Mononuclear cell (primary cell): ENCODE results near the gene CBARP. TPM values are rescaled to one million over a fixed set of nuclear protein-coding genes. Genes with fewer than 3 reads are reported as not detected.
A peak's percentile ranks its signal among the peaks of the same experiment; 100 is the strongest.

ENCODE experiments used
- H3K27me3 ChIP-seq: 2 replicates; pipeline ENCODE4 v1.6.0; 2011; ENCODE audit warnings: low read length, control low read depth; ENCODE audit not compliant: insufficient read depth
- H3K4me1 ChIP-seq: 2 replicates; pipeline ENCODE4 v1.5.1; 2011; ENCODE audit warnings: mild to moderate bottlenecking, low read length, control low read depth; ENCODE audit not compliant: insufficient read depth
- H3K4me3 ChIP-seq: 2 replicates; pipeline ENCODE4 v1.5.1; 2011; ENCODE audit warnings: mild to moderate bottlenecking, low read length, moderate library complexity
- H3K9me3 ChIP-seq: 2 replicates; pipeline ENCODE4 v1.5.1; 2011; ENCODE audit warnings: low read depth, mild to moderate bottlenecking, control low read depth, low read length
- total RNA-seq: library from RNA; depleted of rRNA; stranded (reverse); fragments of >200 nt; gene quantifications from one replicate; pipeline ENCODE4 v1.2.3, GENCODE V29; 2012

Gene CBARP
- total RNA-seq, 1 donor: not detected

DNA sequence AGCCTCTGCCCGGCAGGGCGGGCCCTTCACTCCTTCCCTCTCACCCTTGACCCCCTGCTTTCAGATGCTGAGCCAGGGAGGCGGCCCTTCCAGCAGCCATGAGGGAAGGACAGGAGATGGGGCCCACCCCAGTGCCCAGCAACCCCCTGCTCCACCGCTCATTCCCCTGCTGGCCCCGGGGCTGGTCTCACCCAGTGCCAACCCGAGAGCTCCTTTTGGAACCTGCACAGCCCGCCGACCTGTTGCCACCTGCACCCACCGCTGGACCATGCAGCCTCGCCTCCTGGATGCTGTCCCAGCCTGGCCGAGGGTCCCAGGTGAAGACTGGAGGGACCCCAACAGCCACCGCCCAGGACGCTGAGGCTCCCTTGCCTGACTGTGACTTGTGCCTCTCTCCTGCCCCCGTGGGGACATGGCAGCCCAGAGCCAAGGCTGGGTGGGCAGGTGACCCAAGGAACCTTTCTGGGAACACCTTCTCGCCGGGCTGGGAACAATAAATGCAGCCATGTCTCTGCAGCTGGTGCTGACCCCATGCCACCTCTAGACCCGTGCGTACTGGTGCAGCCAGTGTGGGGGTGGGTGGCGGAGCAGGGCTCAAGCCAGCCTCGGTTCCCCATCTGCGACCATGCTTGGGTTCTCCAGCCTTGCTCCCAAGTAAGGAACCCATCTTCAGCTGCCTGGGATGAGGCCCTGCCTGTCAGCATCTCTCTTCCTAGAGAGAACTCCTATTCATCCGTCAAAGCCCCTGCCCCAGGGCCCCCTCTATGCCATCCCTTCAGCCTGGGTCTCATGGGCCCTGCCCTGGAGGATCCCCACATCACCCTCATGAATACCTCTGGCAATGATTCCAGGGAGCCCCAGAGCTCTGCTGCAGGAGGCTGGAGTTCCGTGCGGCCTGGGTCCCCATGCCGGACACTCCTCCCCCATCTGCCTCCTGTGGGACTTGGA is 41.2 kb upstream of the CBARP start:
- H3K9me3 ChIP-seq: no peaks in the 10 kb centered on the region
- H3K4me3 ChIP-seq: no peak overlapping the region
- peaks cover 27% of the 10 kb centered on the region for H3K4me1 ChIP-seq
- H3K27me3 ChIP-seq: peaks cover under 1% of the 10 kb centered on the region

DNA sequence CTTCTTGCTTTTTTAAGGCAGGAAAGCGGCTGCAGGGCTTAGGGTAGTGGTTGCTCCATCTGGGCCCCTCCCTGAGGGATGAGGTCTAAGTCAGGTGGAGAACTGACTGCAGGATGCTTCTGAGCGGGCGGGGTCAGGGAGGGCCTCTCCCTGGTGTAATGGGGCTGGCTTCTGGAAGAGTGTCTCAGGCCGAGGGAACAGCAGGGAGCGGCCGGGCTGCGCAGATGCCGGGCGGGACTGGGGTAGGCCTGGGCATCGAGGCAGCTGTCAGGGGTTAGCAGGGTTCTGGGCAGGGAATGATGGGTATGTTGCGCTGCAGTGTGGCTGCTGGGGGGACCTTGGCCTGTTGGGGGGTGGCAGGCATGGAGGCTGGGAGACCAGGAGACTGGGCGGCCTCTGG is 40.3 kb upstream of the CBARP start:
- no peak overlapping the region for H3K4me3 ChIP-seq
- no peaks in the 10 kb centered on the region for H3K9me3 ChIP-seq
- H3K27me3 ChIP-seq: no peaks in the 10 kb centered on the region
- H3K4me1 ChIP-seq: peaks cover 37% of the 10 kb centered on the region

DNA sequence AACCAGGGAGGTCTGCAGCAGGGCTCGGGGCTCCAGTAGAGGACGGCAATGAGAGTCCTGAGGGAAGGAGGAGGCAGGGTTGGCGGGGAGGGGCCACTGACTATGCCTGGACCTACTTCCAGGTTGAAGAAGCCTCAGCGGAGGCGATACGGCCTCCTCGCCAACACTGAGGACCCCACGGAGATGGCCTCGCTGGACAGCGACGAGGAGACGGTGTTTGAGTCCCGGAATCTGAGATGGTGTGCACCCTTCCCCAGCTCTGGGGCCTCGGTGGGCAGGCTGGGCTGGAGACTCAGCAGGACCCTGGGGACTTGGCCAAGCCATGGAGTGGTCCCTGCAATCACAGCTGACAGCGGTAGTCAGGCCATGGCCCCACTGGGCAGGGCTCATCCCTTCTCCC is 39.3 kb upstream of the CBARP start:
- Histone ChIP-seq H3K27me3 (no peaks in the 10 kb centered on the region), H3K9me3 (no peaks in the 10 kb centered on the region), H3K4me3 (no peak overlapping the region), H3K4me1 (peaks cover 47% of the 10 kb centered on the region)

DNA sequence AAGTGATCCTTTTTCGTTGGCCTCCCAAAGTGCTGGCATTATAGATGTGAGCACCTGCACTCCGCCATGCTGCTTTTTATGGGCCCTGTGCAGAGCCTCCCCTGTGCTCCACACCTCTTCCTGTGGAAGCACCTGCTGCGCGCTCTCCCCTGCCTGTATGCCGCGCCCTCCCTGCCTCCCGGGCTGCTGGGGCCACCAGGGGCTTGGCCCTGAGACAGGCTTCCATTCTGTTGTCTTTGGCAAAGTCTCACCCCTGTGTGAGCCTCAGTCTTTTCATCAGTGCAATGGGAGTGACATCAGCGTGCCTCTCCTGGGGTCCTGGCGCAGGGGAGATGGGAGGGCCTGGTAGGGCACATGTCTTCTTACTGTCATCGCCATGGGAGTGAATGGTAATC is 38.8 kb upstream of the CBARP start:
- peak overlapping the region; percentile 61 for H3K4me3 ChIP-seq
- no peaks in the 10 kb centered on the region for H3K27me3 ChIP-seq
- H3K4me1 ChIP-seq: peaks cover 51% of the 10 kb centered on the region
- H3K9me3 ChIP-seq: no peaks in the 10 kb centered on the region

DNA sequence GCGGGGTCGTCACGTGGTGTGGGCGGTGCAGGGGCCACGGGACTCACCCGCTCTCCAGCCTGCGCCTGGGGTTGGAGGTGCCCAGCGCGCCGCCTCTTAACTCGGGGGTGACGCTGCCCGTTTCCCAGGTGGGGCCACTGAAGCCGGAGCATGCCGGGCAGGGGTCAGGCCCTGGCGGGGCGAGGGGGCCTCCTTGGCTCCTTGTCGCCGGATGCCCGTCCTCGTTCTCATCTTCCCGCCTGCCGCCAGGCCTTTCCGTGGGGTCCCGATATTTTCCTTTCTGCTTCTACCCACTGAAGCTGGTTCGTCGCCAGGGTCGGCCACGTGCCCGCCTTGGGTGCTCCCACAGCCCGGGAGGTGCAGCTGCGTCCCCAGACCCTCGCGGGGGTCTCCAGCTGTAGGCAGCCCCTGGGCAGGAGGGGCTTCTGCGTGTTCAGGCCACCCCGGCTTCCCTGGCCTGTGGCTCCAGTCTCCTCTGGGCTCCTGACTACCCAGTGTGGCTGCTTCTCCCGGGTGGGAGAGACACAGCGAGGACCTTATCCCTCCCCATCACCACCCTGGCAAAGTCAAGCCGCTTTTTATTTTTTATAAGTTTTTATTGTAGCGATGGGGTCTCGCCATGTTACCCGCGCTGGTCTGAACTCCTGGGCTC is 38.3 kb upstream of the CBARP start:
- peaks cover 56% of the 10 kb centered on the region for H3K4me1 ChIP-seq
- peak overlapping the region; percentile 61 for H3K4me3 ChIP-seq
- no peaks in the 10 kb centered on the region for H3K27me3 ChIP-seq
- H3K9me3 ChIP-seq: no peaks in the 10 kb centered on the region

DNA sequence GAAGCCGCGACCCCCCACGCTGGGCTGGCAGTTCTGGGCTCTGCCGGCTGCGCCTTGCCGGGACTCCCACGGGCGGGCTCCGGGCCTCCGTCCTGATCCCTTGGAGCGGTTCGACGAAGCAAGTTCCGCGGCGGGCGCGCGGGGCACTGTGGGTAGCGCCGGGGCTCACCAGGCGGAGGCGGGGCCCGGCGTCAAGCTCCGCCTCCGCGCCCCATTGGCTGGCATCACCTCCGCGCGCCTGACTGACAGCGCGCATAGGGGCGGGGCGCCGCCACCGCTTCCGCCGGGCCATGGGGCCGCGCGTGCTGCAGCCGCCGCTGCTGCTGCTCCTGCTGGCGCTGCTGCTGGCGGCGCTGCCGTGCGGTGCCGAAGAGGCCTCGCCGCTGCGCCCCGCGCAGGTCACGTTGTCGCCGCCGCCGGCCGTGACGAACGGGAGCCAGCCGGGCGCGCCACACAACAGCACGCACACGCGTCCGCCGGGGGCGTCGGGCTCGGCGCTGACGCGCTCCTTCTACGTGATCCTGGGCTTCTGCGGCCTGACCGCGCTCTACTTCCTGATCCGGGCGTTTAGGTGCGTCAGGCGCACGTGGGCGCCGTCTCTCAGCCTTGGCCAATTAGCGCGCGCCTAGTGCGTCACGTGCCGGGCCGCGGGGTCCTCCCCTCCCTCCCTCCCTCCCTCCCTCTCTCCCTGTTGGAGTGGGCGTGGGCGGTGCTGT is 37.6 kb upstream of the CBARP start, which contains the start of gene FAM174C:
Gene FAM174C, plus strand, starts transcription at position 271 of the 716 bp plus-strand sequence. Its CDS starts 20 bp downstream, at position 291.
- H3K9me3 ChIP-seq: no peaks in the 10 kb centered on the region
- H3K27me3 ChIP-seq: no peaks in the 10 kb centered on the region
- peak within 1 kb of the TSS; percentile 61 for H3K4me3 ChIP-seq
- peaks cover 63% of the 10 kb centered on the region for H3K4me1 ChIP-seq

DNA sequence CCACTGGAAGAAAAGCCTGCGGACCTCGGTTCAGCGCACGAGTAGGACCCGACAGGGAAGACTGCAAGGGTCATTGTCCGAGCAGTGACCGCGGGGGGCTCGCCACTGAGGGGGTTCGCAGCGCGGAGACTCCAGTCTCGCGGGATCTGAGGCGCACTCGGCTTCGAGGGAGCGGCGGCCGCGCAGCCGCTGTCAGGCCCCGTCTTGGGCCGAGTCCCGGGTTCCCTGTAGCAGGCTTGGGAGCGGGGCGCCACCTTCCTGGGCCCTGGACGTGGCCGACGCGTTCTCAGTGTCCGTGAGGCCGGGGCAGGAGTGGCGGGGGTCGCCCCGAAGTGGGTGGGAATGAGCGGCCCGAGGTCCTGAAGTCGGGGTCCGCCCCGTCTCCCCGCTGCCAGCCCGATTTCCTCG is 37.1 kb upstream of the CBARP start:
- peak overlapping the region; percentile 61 for H3K4me3 ChIP-seq
- H3K9me3 ChIP-seq: no peaks in the 10 kb centered on the region
- H3K27me3 ChIP-seq: no peaks in the 10 kb centered on the region
- H3K4me1 ChIP-seq: peaks cover 69% of the 10 kb centered on the region

DNA sequence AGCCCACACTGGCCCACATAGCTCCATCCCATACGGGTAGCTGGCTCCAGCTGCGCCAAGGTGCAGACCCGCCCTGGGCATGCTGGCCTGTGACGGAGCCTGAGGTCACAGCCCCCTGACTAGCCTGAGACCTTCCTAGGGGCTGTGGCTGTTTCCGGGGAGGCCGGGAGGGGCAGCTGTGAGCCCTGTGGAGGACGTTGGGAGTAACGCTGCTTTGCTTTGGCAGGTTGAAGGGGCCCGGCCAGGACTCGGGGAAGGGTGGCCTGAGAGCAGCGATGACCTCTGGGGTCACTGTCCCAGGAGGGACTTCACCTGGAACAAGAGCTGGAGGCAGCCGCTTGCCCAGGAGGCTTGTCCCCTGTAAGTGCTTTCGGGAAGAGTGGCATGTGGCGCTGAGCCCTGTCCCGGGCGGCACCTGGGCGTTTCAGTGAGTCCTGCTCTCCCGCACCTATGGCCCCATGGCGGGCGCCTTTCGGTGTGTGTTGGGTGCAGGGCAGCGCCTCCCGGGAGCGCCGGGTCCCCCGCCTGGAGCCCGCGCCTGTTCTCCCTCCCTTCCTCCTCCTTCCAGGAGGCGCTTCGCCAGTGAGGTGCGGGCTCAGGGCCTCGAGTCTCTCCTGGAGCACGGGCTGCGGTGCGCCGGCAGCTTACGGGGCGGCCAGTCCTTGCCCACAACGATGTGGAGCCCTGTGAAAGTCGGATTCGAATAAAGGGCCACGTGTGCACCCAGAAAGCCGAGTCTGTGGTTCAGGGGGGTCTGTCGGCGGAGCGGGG is 36.5 kb upstream of the CBARP start:
- H3K4me3 ChIP-seq: no peak overlapping the region
- H3K4me1 ChIP-seq: peaks cover 71% of the 10 kb centered on the region
- H3K27me3 ChIP-seq: no peaks in the 10 kb centered on the region
- H3K9me3 ChIP-seq: no peaks in the 10 kb centered on the region

DNA sequence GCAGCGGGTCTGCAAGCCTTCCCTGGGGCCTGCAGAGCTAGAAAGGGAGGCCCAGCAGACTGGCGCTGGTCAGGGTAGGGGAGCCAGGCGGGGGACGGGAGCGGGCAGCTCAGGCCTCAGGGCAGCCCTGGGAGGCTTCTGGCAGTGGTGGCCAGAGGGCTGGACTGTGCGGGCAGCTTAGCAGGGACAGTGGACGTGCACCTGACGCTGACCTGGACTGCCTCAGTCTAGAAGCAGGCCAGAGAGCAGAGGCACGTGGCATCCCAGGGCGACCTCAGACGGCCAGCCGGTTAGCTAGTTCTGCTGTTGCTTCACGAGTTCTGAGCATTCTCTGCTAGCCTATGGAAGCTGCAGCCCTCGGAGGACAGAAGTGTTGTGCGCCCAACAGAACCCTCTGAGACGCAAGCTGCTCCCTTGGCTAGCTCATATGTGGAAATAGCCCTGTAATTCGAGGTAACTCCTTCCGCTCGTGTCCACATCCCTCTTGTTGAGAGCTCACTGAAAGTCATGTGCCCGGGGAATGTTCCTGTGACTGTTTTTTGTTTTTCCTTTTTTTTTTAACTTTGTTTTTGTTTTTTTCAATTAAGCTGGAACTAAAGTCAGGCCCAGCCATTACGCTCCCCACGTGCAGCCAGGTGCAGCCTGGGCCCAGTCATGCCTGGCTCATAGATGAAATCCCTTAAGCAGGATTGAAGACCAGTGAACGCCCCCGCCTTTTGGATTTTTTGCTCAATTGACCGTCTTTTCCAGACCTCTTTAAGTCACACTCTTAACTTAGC is 35.6 kb upstream of the CBARP start:
- H3K4me1 ChIP-seq: peaks cover 76% of the 10 kb centered on the region
- no peak overlapping the region for H3K4me3 ChIP-seq
- H3K9me3 ChIP-seq: no peaks in the 10 kb centered on the region
- no peaks in the 10 kb centered on the region for H3K27me3 ChIP-seq

DNA sequence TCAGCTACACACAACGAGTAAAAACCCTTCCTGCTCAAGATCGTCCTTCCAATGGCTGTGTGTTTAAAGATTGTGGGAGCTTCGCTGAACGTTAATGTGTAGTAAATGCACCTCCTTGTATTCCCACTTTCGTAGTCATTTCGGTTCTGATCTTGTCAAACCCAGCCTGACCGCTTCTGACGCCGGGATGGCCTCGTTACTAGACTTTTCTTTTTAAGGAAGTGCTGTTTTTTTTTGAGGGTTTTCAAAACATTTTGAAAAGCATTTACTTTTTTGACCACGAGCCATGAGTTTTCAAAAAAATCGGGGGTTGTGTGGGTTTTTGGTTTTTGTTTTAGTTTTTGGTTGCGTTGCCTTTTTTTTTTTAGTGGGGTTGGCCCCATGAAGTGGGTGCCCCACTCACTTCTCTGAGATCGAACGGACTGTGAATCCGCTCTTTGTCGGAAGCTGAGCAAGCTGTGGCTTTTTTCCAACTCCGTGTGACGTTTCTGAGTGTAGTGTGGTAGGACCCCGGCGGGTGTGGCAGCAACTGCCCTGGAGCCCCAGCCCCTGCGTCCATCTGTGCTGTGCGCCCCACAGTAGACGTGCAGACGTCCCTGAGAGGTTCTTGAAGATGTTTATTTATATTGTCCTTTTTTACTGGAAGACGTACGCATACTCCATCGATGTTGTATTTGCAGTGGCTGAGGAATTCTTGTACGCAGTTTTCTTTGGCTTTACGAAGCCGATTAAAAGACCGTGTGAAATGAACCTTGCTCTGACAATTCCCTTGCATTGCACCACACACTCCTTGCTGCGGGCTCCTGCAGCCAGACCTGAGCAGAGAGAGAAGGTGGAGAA is 34.8 kb upstream of the CBARP start:
- peaks cover 84% of the 10 kb centered on the region for H3K4me1 ChIP-seq
- no peaks in the 10 kb centered on the region for H3K27me3 ChIP-seq
- no peak overlapping the region for H3K4me3 ChIP-seq
- H3K9me3 ChIP-seq: no peaks in the 10 kb centered on the region

DNA sequence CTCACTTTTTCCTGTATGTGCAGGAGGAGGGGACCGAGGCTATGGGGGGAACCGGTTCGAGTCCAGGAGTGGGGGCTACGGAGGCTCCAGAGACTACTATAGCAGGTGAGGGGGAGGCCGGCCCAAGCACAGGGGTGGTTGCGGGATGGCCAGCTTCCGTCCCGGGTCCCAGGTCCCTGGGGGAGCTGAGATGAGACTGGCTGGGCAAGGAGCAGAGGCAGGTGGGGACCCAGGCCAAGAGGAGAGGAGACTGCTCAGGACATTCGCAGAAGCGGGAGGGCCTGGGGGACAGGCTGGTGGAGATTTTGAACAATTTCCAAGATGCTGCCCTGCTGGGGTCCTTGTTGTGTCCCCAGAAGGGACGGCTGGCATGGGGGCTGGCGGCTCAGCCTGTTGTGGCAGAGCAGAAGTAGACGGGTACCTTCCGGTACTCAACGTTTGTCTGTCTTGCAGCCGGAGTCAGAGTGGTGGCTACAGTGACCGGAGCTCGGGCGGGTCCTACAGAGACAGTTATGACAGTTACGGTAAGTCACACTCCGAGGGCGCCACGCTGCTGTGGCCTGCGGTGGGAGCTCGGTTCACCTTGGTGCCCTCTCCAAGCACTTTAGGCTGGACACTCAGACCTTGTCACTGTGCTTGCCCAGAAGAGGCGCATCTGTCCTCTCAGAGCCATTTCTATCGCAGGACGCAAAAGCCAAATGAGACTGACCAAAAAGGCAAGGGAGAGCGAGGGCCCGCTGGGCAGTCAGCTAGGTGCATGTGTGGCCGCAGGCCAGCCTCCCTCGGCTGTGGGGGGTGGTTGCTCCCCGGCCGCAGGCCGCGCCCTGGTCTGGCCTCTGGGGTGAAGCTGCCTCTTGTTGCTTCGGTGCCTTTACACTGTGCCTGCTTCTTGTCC is 34.0 kb upstream of the CBARP start:
- Histone ChIP-seq H3K4me1 (peaks cover 87% of the 10 kb centered on the region), H3K4me3 (no peak overlapping the region), H3K9me3 (no peaks in the 10 kb centered on the region), H3K27me3 (no peaks in the 10 kb centered on the region)

DNA sequence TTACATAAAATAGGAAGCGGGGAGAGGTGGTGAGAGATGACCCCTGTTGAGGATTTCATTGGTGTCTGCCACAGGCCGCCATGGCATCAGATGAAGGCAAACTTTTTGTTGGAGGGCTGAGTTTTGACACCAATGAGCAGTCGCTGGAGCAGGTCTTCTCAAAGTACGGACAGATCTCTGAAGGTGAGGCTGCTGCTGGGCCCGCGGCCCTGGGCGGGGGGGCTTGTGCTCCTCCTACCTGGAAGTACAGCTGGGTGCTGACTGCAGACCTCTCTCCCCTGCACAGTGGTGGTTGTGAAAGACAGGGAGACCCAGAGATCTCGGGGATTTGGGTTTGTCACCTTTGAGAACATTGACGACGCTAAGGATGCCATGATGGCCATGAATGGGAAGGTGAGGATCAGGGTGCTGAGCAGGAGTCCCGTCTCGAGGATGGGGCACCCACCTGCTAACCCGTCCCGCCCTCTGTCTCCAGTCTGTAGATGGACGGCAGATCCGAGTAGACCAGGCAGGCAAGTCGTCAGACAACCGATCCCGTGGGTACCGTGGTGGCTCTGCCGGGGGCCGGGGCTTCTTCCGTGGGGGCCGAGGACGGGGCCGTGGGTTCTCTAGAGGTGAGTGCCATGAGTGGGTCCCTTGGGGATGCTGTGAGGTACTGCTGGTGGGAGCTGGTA is 33.2 kb upstream of the CBARP start:
- peaks cover 87% of the 10 kb centered on the region for H3K4me1 ChIP-seq
- H3K4me3 ChIP-seq: no peak overlapping the region
- no peaks in the 10 kb centered on the region for H3K9me3 ChIP-seq
- no peaks in the 10 kb centered on the region for H3K27me3 ChIP-seq
